ENCODE results near the gene SETBP1. TPM values are rescaled to one million over a fixed set of nuclear protein-coding genes. Genes with fewer than 3 reads are reported as not detected.

SETBP1 gene
- total RNA-seq, 1 experiment from 2014 or later: 0.23 TPM

DNA sequence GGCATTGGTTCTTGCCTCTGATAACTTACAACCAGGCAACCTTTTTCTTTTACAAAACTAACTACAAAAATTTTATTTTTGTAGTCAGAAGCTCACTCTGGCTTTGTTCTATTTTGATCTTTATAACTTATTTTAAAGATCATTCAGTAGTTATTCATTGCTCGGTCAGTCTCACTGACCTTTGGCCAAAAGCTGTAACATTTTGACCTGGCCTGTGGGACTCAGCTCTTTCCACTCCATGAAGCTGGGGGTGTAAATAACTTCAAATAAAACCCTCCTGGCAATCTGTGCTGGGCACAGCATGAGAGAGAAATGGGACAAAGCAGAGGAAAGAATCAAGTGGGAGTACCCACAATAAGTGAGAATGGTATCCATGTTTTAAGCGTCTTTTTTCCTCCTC lies 380.7 kb downstream of the SETBP1 start:
- H3K9me3 ChIP-seq (ENCODE audit: control insufficient read depth, insufficient read depth, low read depth, low read length): no peaks in the 10 kb centered on the region
- no peaks in the 10 kb centered on the region for H3K4me1 ChIP-seq (ENCODE audit: control insufficient read depth, insufficient read depth, low read length)
- in situ Hi-C loops (cut with HindIII; ENCODE audit: low pct_unique_long_range_greater_than_20kb, low sequenced_read_pairs) (no loop called here), intact Hi-C loops (cut with micrococcal nuclease; ENCODE audit: unreplicated experiment) (no loop called here)
- H3K36me3 ChIP-seq (ENCODE audit: control insufficient read depth, insufficient read depth, low read length): no peaks in the 10 kb centered on the region
- TF ChIP-seq POLR2AphosphoS5 (IDR thresholded peaks at IDR 0.05; ENCODE audit: low read depth, low read length): no peak
- TF ChIP-seq SIN3A (IDR thresholded peaks at IDR 0.05; ENCODE audit: borderline replicate concordance, insufficient read depth, low read depth, low read length): no peak
- TF ChIP-seq, protein P1, sequence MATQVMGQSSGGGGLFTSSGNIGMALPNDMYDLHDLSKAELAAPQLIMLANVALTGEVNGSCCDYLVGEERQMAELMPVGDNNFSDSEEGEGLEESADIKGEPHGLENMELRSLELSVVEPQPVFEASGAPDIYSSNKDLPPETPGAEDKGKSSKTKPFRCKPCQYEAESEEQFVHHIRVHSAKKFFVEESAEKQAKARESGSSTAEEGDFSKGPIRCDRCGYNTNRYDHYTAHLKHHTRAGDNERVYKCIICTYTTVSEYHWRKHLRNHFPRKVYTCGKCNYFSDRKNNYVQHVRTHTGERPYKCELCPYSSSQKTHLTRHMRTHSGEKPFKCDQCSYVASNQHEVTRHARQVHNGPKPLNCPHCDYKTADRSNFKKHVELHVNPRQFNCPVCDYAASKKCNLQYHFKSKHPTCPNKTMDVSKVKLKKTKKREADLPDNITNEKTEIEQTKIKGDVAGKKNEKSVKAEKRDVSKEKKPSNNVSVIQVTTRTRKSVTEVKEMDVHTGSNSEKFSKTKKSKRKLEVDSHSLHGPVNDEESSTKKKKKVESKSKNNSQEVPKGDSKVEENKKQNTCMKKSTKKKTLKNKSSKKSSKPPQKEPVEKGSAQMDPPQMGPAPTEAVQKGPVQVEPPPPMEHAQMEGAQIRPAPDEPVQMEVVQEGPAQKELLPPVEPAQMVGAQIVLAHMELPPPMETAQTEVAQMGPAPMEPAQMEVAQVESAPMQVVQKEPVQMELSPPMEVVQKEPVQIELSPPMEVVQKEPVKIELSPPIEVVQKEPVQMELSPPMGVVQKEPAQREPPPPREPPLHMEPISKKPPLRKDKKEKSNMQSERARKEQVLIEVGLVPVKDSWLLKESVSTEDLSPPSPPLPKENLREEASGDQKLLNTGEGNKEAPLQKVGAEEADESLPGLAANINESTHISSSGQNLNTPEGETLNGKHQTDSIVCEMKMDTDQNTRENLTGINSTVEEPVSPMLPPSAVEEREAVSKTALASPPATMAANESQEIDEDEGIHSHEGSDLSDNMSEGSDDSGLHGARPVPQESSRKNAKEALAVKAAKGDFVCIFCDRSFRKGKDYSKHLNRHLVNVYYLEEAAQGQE (IDR thresholded peaks at IDR 0.05; ENCODE audit: insufficient read depth in 1 of 2, low read depth in 2 of 2, low read length in 1 of 2): no peak
- no peak for TF ChIP-seq TCF7L2 (IDR thresholded peaks at IDR 0.05; ENCODE audit: low read depth, low read length)
- TF ChIP-seq, protein P2, sequence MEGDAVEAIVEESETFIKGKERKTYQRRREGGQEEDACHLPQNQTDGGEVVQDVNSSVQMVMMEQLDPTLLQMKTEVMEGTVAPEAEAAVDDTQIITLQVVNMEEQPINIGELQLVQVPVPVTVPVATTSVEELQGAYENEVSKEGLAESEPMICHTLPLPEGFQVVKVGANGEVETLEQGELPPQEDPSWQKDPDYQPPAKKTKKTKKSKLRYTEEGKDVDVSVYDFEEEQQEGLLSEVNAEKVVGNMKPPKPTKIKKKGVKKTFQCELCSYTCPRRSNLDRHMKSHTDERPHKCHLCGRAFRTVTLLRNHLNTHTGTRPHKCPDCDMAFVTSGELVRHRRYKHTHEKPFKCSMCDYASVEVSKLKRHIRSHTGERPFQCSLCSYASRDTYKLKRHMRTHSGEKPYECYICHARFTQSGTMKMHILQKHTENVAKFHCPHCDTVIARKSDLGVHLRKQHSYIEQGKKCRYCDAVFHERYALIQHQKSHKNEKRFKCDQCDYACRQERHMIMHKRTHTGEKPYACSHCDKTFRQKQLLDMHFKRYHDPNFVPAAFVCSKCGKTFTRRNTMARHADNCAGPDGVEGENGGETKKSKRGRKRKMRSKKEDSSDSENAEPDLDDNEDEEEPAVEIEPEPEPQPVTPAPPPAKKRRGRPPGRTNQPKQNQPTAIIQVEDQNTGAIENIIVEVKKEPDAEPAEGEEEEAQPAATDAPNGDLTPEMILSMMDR (IDR thresholded peaks at IDR 0.05): no peak
- H3K27ac ChIP-seq (ENCODE audit: low read length): no peak overlapping the region
- DNase-seq (ENCODE audit: low read depth, low spot score) (no peak), ATAC-seq (no peak)
- H3K4me3 ChIP-seq (ENCODE audit: low read depth in 2 of 2, low read length in 2 of 2): no peak overlapping the region
- ChIA-PET POLR2A (no interaction called here), CTCF (no interaction called here)
- no peaks in the 10 kb centered on the region for H3K27me3 ChIP-seq (ENCODE audit: control insufficient read depth, insufficient read depth, low read length)
- BruUV-seq (replicated peaks): no TSS peak

DNA sequence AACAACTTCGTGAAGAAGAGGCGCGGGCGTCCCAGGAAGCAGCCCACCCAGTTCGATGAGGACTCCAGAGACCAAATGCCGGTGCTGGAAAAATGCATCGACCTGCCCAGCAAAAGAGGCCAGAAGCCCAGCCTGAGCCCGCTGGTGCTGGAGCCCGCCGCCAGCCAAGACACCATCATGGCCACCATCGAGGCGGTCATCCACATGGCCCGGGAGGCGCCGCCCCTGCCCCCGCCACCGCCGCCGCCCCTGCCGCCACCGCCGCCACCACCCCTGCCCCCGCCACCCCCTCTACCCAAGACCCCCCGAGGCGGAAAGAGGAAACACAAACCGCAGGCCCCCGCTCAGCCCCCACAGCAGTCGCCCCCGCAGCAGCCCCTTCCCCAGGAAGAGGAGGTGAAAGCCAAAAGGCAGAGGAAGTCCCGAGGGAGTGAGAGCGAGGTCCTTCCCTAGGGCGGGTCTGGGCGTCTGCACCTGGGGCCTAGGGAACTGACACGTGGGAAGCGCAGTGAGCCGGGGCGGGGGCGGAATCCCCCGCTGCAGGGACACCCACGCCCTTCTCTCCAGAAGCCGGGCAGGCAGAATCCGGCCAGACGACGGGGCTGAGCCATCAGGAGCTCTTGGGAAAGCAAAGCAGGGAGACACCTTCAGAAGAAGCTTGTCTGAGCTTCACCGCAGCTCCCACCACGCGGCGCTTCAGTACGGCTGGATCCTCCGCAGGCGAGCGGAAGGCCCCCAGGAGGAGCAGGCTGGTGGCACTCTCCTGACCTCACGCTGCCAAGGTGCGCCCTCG lies 382.8 kb downstream of the SETBP1 start:
- TF ChIP-seq, protein P2 (IDR thresholded peaks at IDR 0.05): no peak
- TF ChIP-seq TCF7L2 (IDR thresholded peaks at IDR 0.05; ENCODE audit: low read depth, low read length) (no peak), POLR2AphosphoS5 (IDR thresholded peaks at IDR 0.05; ENCODE audit: low read depth, low read length) (no peak), SIN3A (IDR thresholded peaks at IDR 0.05; ENCODE audit: borderline replicate concordance, insufficient read depth, low read depth, low read length) (no peak)
- TF ChIP-seq, protein P1 (IDR thresholded peaks at IDR 0.05; ENCODE audit: insufficient read depth in 1 of 2, low read depth in 2 of 2, low read length in 1 of 2): no peak
- DNase-seq (ENCODE audit: low read depth, low spot score) (no peak), ATAC-seq (no peak)
- in situ Hi-C loops (cut with HindIII; ENCODE audit: low pct_unique_long_range_greater_than_20kb, low sequenced_read_pairs) (no loop called here), intact Hi-C loops (cut with micrococcal nuclease; ENCODE audit: unreplicated experiment) (no loop called here)
- Histone ChIP-seq H3K27ac (ENCODE audit: low read length) (no peak overlapping the region), H3K4me3 (ENCODE audit: low read depth in 2 of 2, low read length in 2 of 2) (no peak overlapping the region), H3K4me1 (ENCODE audit: control insufficient read depth, insufficient read depth, low read length) (no peaks in the 10 kb centered on the region), H3K27me3 (ENCODE audit: control insufficient read depth, insufficient read depth, low read length) (no peaks in the 10 kb centered on the region), H3K36me3 (ENCODE audit: control insufficient read depth, insufficient read depth, low read length) (no peaks in the 10 kb centered on the region), H3K9me3 (ENCODE audit: control insufficient read depth, insufficient read depth, low read depth, low read length) (no peaks in the 10 kb centered on the region)
- ChIA-PET CTCF (no interaction called here), POLR2A (no interaction called here)
- no TSS peak for BruUV-seq (replicated peaks)
